CD4-positive, alpha-beta memory T cell (primary cell): Measurements from ENCODE around the gene ASTN2. TPM values are rescaled to one million over a fixed set of nuclear protein-coding genes. Genes with fewer than 3 reads are reported as not detected.
"Not testable (repeated sequence)": the region's sequence is repeated elsewhere in the genome, so short reads cannot be mapped to it uniquely, and the experiment has no call there.

Experiments
- CTCF ChIA-PET: fragments of 350-600 bp; sonication (Branson Sonifier 250); formaldehyde crosslinking; loops from one replicate; lab custom pipeline; 2021; ENCODE audit warnings: inconsistent platforms; ENCODE audit not compliant: partially characterized antibody; lab: Charles Lee
- POLR2A ChIA-PET: fragments of 350-600 bp; sonication (Branson Sonifier 250); formaldehyde crosslinking; loops from one replicate; lab custom pipeline; 2021; ENCODE audit not compliant: partially characterized antibody; lab: Charles Lee
- DNase-seq, 5 donors: peaks; one replicate each; pipeline versions ENCODE4 v3.0.0 to v3.0.0-alpha.2; 2020 to 2022; ENCODE audit warnings: mixed read lengths in 1 of 5
- H3K27ac ChIP-seq: one replicate; pipeline ENCODE4 v1.7.0; 2013; ENCODE audit warnings: low read depth, low read length
- H3K27me3 ChIP-seq: 2 replicates; pipeline ENCODE4 v1.7.0; 2013; ENCODE audit warnings: mild to moderate bottlenecking, low read length, moderate library complexity; ENCODE audit not compliant: insufficient read depth
- H3K36me3 ChIP-seq: 2 replicates; pipeline ENCODE4 v1.7.0; 2013; ENCODE audit warnings: mild to moderate bottlenecking, low read length, moderate library complexity; ENCODE audit not compliant: insufficient read depth
- H3K4me1 ChIP-seq: 2 replicates; pipeline ENCODE4 v1.7.0; 2013; ENCODE audit warnings: mild to moderate bottlenecking, low read length, moderate library complexity; ENCODE audit not compliant: insufficient read depth
- H3K4me3 ChIP-seq, 2 donors: one replicate each; pipeline ENCODE4 v1.7.0; 2013; ENCODE audit warnings: low read length in 2 of 2, mild to moderate bottlenecking in 1 of 2
- H3K9me3 ChIP-seq, 2 donors: one replicate each; pipeline ENCODE4 v1.7.0; 2013; ENCODE audit warnings: low read length in 2 of 2, control low read depth in 1 of 2; ENCODE audit not compliant: control insufficient read depth in 1 of 2
- H3K27ac Mint-ChIP-seq, 7 donors: one replicate each; pipeline ENCODE4 v1.8.0; 2020 to 2021; ENCODE audit warnings: mixed read lengths in 7 of 7, mild to moderate bottlenecking in 6 of 7, inconsistent platforms in 3 of 7, moderate library complexity in 3 of 7
- H3K27me3 Mint-ChIP-seq, 2 donors: one replicate each; pipeline ENCODE4 v1.8.0; 2020 to 2021; ENCODE audit warnings: mixed read lengths in 2 of 2
- H3K36me3 Mint-ChIP-seq, 2 donors: one replicate each; pipeline ENCODE4 v1.8.0; 2020 to 2021; ENCODE audit warnings: mixed read lengths in 2 of 2, inconsistent platforms in 1 of 2, mild to moderate bottlenecking in 1 of 2
- H3K4me1 Mint-ChIP-seq, 4 donors: one replicate each; pipeline ENCODE4 v1.8.0; 2020 to 2021; ENCODE audit warnings: mixed read lengths in 4 of 4, mild to moderate bottlenecking in 1 of 4
- H3K4me3 Mint-ChIP-seq, 8 donors: one replicate each; pipeline ENCODE4 v1.8.0; 2020 to 2021; ENCODE audit warnings: mixed read lengths in 8 of 8, mild to moderate bottlenecking in 7 of 8, moderate library complexity in 6 of 8, inconsistent platforms in 3 of 8
- H3K9me3 Mint-ChIP-seq, 8 donors: one replicate each; pipeline ENCODE4 v1.8.0; 2020 to 2021; ENCODE audit warnings: mixed read lengths in 8 of 8, mild to moderate bottlenecking in 5 of 8, inconsistent platforms in 3 of 8, moderate library complexity in 1 of 8
- intact Hi-C: fragments of 100-400 bp; cut with micrococcal nuclease; formaldehyde crosslinking; loops from one replicate; pipeline ENCODE4 v1.15.1; 2023
- polyA plus RNA-seq, 2 donors: library from polyadenylated mRNA; unstranded; fragments of 300-500 nt; fragmentation: Illumina TruSeq; gene quantifications; one replicate each; pipeline ENCODE4 v1.2.3, GENCODE V29; 2021
- total RNA-seq, 2 experiments: library from RNA; stranded (reverse); gene quantifications; one replicate each; pipeline ENCODE4 v1.2.3, GENCODE V29; 2021

Gene ASTN2
- total and polyA plus RNA-seq, 4 experiments from 2014 or later, result 2.7 to 5.9 (median 4.8) TPM

- Mint-ChIP-seq H3K27ac (no peak overlapping the region), H3K36me3 (no peaks in the 10 kb centered on the region), H3K4me1 (no peaks in the 10 kb centered on the region), H3K27me3 (peaks cover 0 to 3% of the 10 kb centered on the region in 2 donors), H3K4me3 (no peak overlapping the region), H3K9me3 (peaks cover 2 to 23% (median 7%) of the 10 kb centered on the region in 8 donors)
- H3K36me3 ChIP-seq, result no peaks in the 10 kb centered on the region
- no peak overlapping the region for H3K4me3 ChIP-seq
- POLR2A ChIA-PET, result no interaction called here
- no peak overlapping the region for H3K27ac ChIP-seq
- H3K4me1 ChIP-seq, result no peaks in the 10 kb centered on the region
- intact Hi-C loops, result no loop called here
- no peaks in the 10 kb centered on the region for H3K9me3 ChIP-seq
- no peak for DNase-seq
- CTCF ChIA-PET, result no interaction called here
- no peaks in the 10 kb centered on the region for H3K27me3 ChIP-seq
Measured at GRCh38 chr9:117073539-117074341, 341.1 kb downstream of the ASTN2 start.

- no peak for DNase-seq
- intact Hi-C loops, result no loop called here
- Histone ChIP-seq H3K27ac (no peak overlapping the region), H3K27me3 (no peaks in the 10 kb centered on the region), H3K4me1 (no peaks in the 10 kb centered on the region), H3K36me3 (no peaks in the 10 kb centered on the region), H3K4me3 (no peak overlapping the region), H3K9me3 (no peaks in the 10 kb centered on the region)
- no peaks in the 10 kb centered on the region for H3K36me3 Mint-ChIP-seq
- H3K9me3 Mint-ChIP-seq, result peaks cover 2 to 23% (median 7%) of the 10 kb centered on the region in 8 donors
- no peak overlapping the region for H3K27ac Mint-ChIP-seq
- peaks cover 0 to 3% of the 10 kb centered on the region in 2 donors for H3K27me3 Mint-ChIP-seq
- no peak overlapping the region for H3K4me3 Mint-ChIP-seq
- POLR2A ChIA-PET, result no interaction called here
- CTCF ChIA-PET, result no interaction called here
- no peaks in the 10 kb centered on the region for H3K4me1 Mint-ChIP-seq
Measured at GRCh38 chr9:117073071-117073470, 341.8 kb downstream of the ASTN2 start.

- intact Hi-C loops, result no loop called here
- Histone ChIP-seq H3K36me3 (no peaks in the 10 kb centered on the region), H3K27me3 (no peaks in the 10 kb centered on the region), H3K4me1 (no peaks in the 10 kb centered on the region), H3K9me3 (no peaks in the 10 kb centered on the region), H3K4me3 (no peak overlapping the region), H3K27ac (no peak overlapping the region)
- POLR2A ChIA-PET, result no interaction called here
- Mint-ChIP-seq H3K27ac (no peak overlapping the region), H3K9me3 (peaks cover 2 to 23% (median 7%) of the 10 kb centered on the region in 8 donors), H3K27me3 (peaks cover 0 to 3% of the 10 kb centered on the region in 2 donors), H3K4me1 (no peaks in the 10 kb centered on the region), H3K36me3 (no peaks in the 10 kb centered on the region), H3K4me3 (no peak overlapping the region)
- CTCF ChIA-PET, result no interaction called here
- DNase-seq, result no peak
Measured at GRCh38 chr9:117072216-117072615, 342.6 kb downstream of the ASTN2 start.

- not testable (repeated sequence) for H3K27ac ChIP-seq
Measured at GRCh38 chr9:117071673-117072207, 343.1 kb downstream of the ASTN2 start.

GRCh38 chr9:117063721-117064471, 351.0 kb downstream of the ASTN2 start:
- CTCF ChIA-PET, result no interaction called here
- H3K27ac ChIP-seq, result no peak overlapping the region
- no peaks in the 10 kb centered on the region for H3K9me3 ChIP-seq
- Mint-ChIP-seq H3K36me3 (no peaks in the 10 kb centered on the region), H3K4me3 (no peak overlapping the region), H3K4me1 (no peaks in the 10 kb centered on the region), H3K27me3 (no peaks in the 10 kb centered on the region), H3K9me3 (peaks cover 0 to 7% (median 5%) of the 10 kb centered on the region in 8 donors), H3K27ac (no peak overlapping the region)
- no peak for DNase-seq
- no peaks in the 10 kb centered on the region for H3K27me3 ChIP-seq
- no peaks in the 10 kb centered on the region for H3K4me1 ChIP-seq
- H3K36me3 ChIP-seq, result no peaks in the 10 kb centered on the region
- POLR2A ChIA-PET, result no interaction called here
- no peak overlapping the region for H3K4me3 ChIP-seq
- intact Hi-C loops, result no loop called here

More at GRCh38 chr9:117071673-117072207, 343.1 kb downstream of the ASTN2 start:
- H3K4me3 Mint-ChIP-seq, H3K36me3 Mint-ChIP-seq, CTCF ChIA-PET, H3K9me3 ChIP-seq, intact Hi-C loops, H3K27me3 ChIP-seq, H3K36me3 ChIP-seq, DNase-seq, H3K27ac Mint-ChIP-seq, H3K4me3 ChIP-seq, H3K27me3 Mint-ChIP-seq, H3K4me1 ChIP-seq, H3K4me1 Mint-ChIP-seq, POLR2A ChIA-PET: not testable (repeated sequence)
- H3K9me3 Mint-ChIP-seq, result peaks cover 2 to 23% (median 7%) of the 10 kb centered on the region in 8 donors

GRCh38 chr9:117060963-117061362, 353.9 kb downstream of the ASTN2 start:
- Mint-ChIP-seq H3K36me3 (no peaks in the 10 kb centered on the region), H3K4me1 (no peaks in the 10 kb centered on the region), H3K9me3 (peaks cover 0 to 9% (median 5%) of the 10 kb centered on the region in 8 donors), H3K27me3 (no peaks in the 10 kb centered on the region), H3K27ac (no peak overlapping the region), H3K4me3 (no peak overlapping the region)
- Histone ChIP-seq H3K4me3 (no peak overlapping the region), H3K9me3 (no peaks in the 10 kb centered on the region), H3K27ac (no peak overlapping the region), H3K4me1 (no peaks in the 10 kb centered on the region), H3K36me3 (no peaks in the 10 kb centered on the region), H3K27me3 (no peaks in the 10 kb centered on the region)
- intact Hi-C loops, result no loop called here
- ChIA-PET CTCF (no interaction called here), POLR2A (no interaction called here)
- no peak for DNase-seq

- Histone ChIP-seq H3K4me3 (no peak overlapping the region), H3K36me3 (no peaks in the 10 kb centered on the region), H3K27me3 (no peaks in the 10 kb centered on the region), H3K27ac (no peak overlapping the region), H3K4me1 (no peaks in the 10 kb centered on the region), H3K9me3 (no peaks in the 10 kb centered on the region)
- no peak overlapping the region for H3K4me3 Mint-ChIP-seq
- H3K4me1 Mint-ChIP-seq, result no peaks in the 10 kb centered on the region
- CTCF ChIA-PET, result no interaction called here
- H3K9me3 Mint-ChIP-seq, result peaks cover 0 to 5% (median 0%) of the 10 kb centered on the region in 8 donors
- POLR2A ChIA-PET, result no interaction called here
- DNase-seq, result no peak
- H3K36me3 Mint-ChIP-seq, result no peaks in the 10 kb centered on the region
- no peak overlapping the region for H3K27ac Mint-ChIP-seq
- H3K27me3 Mint-ChIP-seq, result no peaks in the 10 kb centered on the region
- intact Hi-C loops, result no loop called here
Measured at GRCh38 chr9:117050007-117050406, 364.9 kb downstream of the ASTN2 start.
